ENCODE measurements around the gene KIF13A. TPM values are rescaled to one million over a fixed set of nuclear protein-coding genes. Genes with fewer than 3 reads are reported as not detected.
A peak's percentile ranks its signal among the peaks of the same experiment; 100 is the strongest.

Gene KIF13A
- total and polyA plus RNA-seq, 4 donors, result 14.2 to 97.4 (median 31.7) TPM

GRCh38 chr6:17988422-17988944 lies 1.0 kb upstream of the KIF13A start:
- Histone ChIP-seq H3K27ac (ENCODE audit: low read depth in 1 of 2, low read length in 1 of 2) (peak overlapping the region; percentile 95 to 99), H3K9me3 (ENCODE audit: control insufficient read depth in 4 of 4, insufficient read depth in 3 of 4, low read length in 3 of 4) (peaks cover 0 to under 1% (median 0%) of the 10 kb centered on the region in 4 donors), H3K4me1 (ENCODE audit: control insufficient read depth in 5 of 5, insufficient read depth in 5 of 5, low read length in 5 of 5) (peaks cover 4 to 30% (median 7%) of the 10 kb centered on the region in 5 donors), H3K27me3 (ENCODE audit: control insufficient read depth in 3 of 3, insufficient read depth in 3 of 3, low read length in 2 of 3) (no peaks in the 10 kb centered on the region), H3K36me3 (ENCODE audit: control insufficient read depth in 4 of 4, insufficient read depth in 4 of 4, low read length in 4 of 4) (peaks cover 0 to 3% (median 1%) of the 10 kb centered on the region in 4 donors), H3K9ac (ENCODE audit: insufficient read depth in 1 of 2, low read length in 2 of 2) (peak overlapping the region; percentile 66 to 76), H3K4me3 (peak overlapping the region; percentile 63)
- DNase-seq (no peak), ATAC-seq (ENCODE audit: insufficient read depth, low FRiP score) (no peak)
- TF ChIP-seq CTCF (IDR thresholded peaks at IDR 0.05; ENCODE audit: control extremely low read depth, extremely low read depth), result no peak
- 19 to 32% methylated on average over 20 of the region's 20 CpGs for WGBS, 2 donors

- Histone ChIP-seq H3K4me3 (peak overlapping the region; percentile 63), H3K4me1 (ENCODE audit: control insufficient read depth in 5 of 5, insufficient read depth in 5 of 5, low read length in 5 of 5) (peaks cover 4 to 30% (median 8%) of the 10 kb centered on the region in 5 donors), H3K27ac (ENCODE audit: low read depth in 1 of 2, low read length in 1 of 2) (peak overlapping the region; percentile 95 to 99), H3K9ac (ENCODE audit: insufficient read depth in 1 of 2, low read length in 2 of 2) (peak overlapping the region; percentile 66 to 76), H3K27me3 (ENCODE audit: control insufficient read depth in 3 of 3, insufficient read depth in 3 of 3, low read length in 2 of 3) (no peaks in the 10 kb centered on the region), H3K36me3 (ENCODE audit: control insufficient read depth in 4 of 4, insufficient read depth in 4 of 4, low read length in 4 of 4) (peaks cover 0 to 4% (median 2%) of the 10 kb centered on the region in 4 donors), H3K9me3 (ENCODE audit: control insufficient read depth in 4 of 4, insufficient read depth in 3 of 4, low read length in 3 of 4) (no peaks in the 10 kb centered on the region)
- no peak for TF ChIP-seq CTCF (IDR thresholded peaks at IDR 0.05; ENCODE audit: control extremely low read depth, extremely low read depth)
- DNase-seq (peak; percentile 81 to 89 (median 85)), ATAC-seq (ENCODE audit: insufficient read depth, low FRiP score) (peak; percentile 74)
- WGBS, 2 donors, result 0% methylated on average over 36 to 78 of the region's 78 CpGs
These were observed 424 bp upstream of the KIF13A start for GRCh38 chr6:17987697-17988421.

GRCh38 chr6:17986656-17987446 lies 584 bp downstream of the KIF13A start:
- peak; percentile 70 to 81 (median 72) for DNase-seq
- no peak for TF ChIP-seq CTCF (IDR thresholded peaks at IDR 0.05; ENCODE audit: control extremely low read depth, extremely low read depth)
- peaks cover 7 to 30% (median 8%) of the 10 kb centered on the region in 5 donors for H3K4me1 ChIP-seq (ENCODE audit: control insufficient read depth in 5 of 5, insufficient read depth in 5 of 5, low read length in 5 of 5)

More at GRCh38 chr6:17986656-17987446, 584 bp downstream of the KIF13A start:
- 1 to 2% methylated on average over 45 to 65 of the region's 65 CpGs for WGBS, 2 donors
- no peaks in the 10 kb centered on the region for H3K9me3 ChIP-seq (ENCODE audit: control insufficient read depth in 4 of 4, insufficient read depth in 3 of 4, low read length in 3 of 4)
- peak overlapping the region; percentile 93 to 98 for H3K27ac ChIP-seq (ENCODE audit: low read depth in 1 of 2, low read length in 1 of 2)
- H3K4me3 ChIP-seq, result peak overlapping the region; percentile 87
- H3K9ac ChIP-seq (ENCODE audit: insufficient read depth in 1 of 2, low read length in 2 of 2), result peak overlapping the region in 1 of 2 donors; percentile 82
- H3K36me3 ChIP-seq (ENCODE audit: control insufficient read depth in 4 of 4, insufficient read depth in 4 of 4, low read length in 4 of 4), result peaks cover 0 to 4% (median 2%) of the 10 kb centered on the region in 4 donors
- H3K27me3 ChIP-seq (ENCODE audit: control insufficient read depth in 3 of 3, insufficient read depth in 3 of 3, low read length in 2 of 3), result no peaks in the 10 kb centered on the region
- peak; percentile 8 for ATAC-seq (ENCODE audit: insufficient read depth, low FRiP score)
